ENCODE measurements around the gene DOCK3.
A peak's percentile ranks its signal among the peaks of the same experiment; 100 is the strongest.

DOCK3 gene

GRCh38 chr3:50674349-50675178 is at the start of gene DOCK3:
DOCK3 (plus strand) TSS chr3:50674927; CDS start chr3:50675264, 337 bp downstream.
- DNase-seq = peak; percentile 78

- DNase-seq = no peak
These were observed 49.2 kb upstream of the DOCK3 start for GRCh38 chr3:50625231-50626182.

- DNase-seq = no peak
These were observed 48.3 kb upstream of the DOCK3 start for GRCh38 chr3:50626401-50626800.

- no peak for DNase-seq
These were observed 47.2 kb upstream of the DOCK3 start for GRCh38 chr3:50627407-50628051.

- no peak for DNase-seq
These were observed 46.1 kb upstream of the DOCK3 start for GRCh38 chr3:50628601-50629000.

- no peak for DNase-seq
These were observed 44.3 kb upstream of the DOCK3 start for GRCh38 chr3:50630394-50630793.

- no peak for DNase-seq
These were observed 43.9 kb upstream of the DOCK3 start for GRCh38 chr3:50630877-50631276.

GRCh38 chr3:50632450-50632849 is 42.3 kb upstream of the DOCK3 start:
- DNase-seq = no peak

GRCh38 chr3:50633230-50633790 is 41.4 kb upstream of the DOCK3 start:
- no peak for DNase-seq

GRCh38 chr3:50635066-50635465 is 39.7 kb upstream of the DOCK3 start:
- no peak for DNase-seq

GRCh38 chr3:50637011-50637410 is 37.7 kb upstream of the DOCK3 start:
- no peak for DNase-seq

- no peak for DNase-seq
These were observed 36.8 kb upstream of the DOCK3 start for GRCh38 chr3:50637945-50638344.

- no peak for DNase-seq
These were observed 35.7 kb upstream of the DOCK3 start for GRCh38 chr3:50639055-50639494.

GRCh38 chr3:50642382-50642781 is 32.3 kb upstream of the DOCK3 start:
- DNase-seq = no peak

- DNase-seq = no peak
These were observed 30.2 kb upstream of the DOCK3 start for GRCh38 chr3:50644561-50644960.

- DNase-seq = no peak
These were observed 29.3 kb upstream of the DOCK3 start for GRCh38 chr3:50645378-50645777.

- DNase-seq = no peak
These were observed 26.4 kb upstream of the DOCK3 start for GRCh38 chr3:50648313-50648712.

GRCh38 chr3:50648944-50649343 is 25.8 kb upstream of the DOCK3 start:
- no peak for DNase-seq

GRCh38 chr3:50649451-50649931 is 25.2 kb upstream of the DOCK3 start:
- no peak for DNase-seq

- no peak for DNase-seq
These were observed 24.7 kb upstream of the DOCK3 start for GRCh38 chr3:50650018-50650417.

- no peak for DNase-seq
These were observed 23.3 kb upstream of the DOCK3 start for GRCh38 chr3:50651445-50651844.

GRCh38 chr3:50651920-50652529 is 22.7 kb upstream of the DOCK3 start:
- no peak for DNase-seq

All from CD4-positive, alpha-beta T cell treated with Interleukin-17A for 4 hours (primary cell).